Activated T-cell treated with anti-CD3 and anti-CD28 coated beads for 4 hours (primary cell): ENCODE data around the gene CFAP97.
"Not testable (repeated sequence)": the region's sequence is repeated elsewhere in the genome, so short reads cannot be mapped to it uniquely, and the experiment has no call there.

ENCODE experiments used
- DNase-seq: peaks from one replicate; pipeline ENCODE4 v3.0.0-alpha.2; 2020

Gene CFAP97

GRCh38 chr4:185221912-185222311 is 18.1 kb upstream of the CFAP97 start:
- DNase-seq, result no peak

GRCh38 chr4:185221491-185221890 is 17.7 kb upstream of the CFAP97 start:
- DNase-seq, result no peak

- DNase-seq, result no peak
These were observed 15.9 kb upstream of the CFAP97 start for GRCh38 chr4:185219551-185220344.

- DNase-seq, result no peak
These were observed 14.5 kb upstream of the CFAP97 start for GRCh38 chr4:185218312-185218711.

- no peak for DNase-seq
These were observed 13.7 kb upstream of the CFAP97 start for GRCh38 chr4:185217408-185217975.

GRCh38 chr4:185215261-185215660 is 11.5 kb upstream of the CFAP97 start:
- no peak for DNase-seq

- no peak for DNase-seq
These were observed 10.1 kb upstream of the CFAP97 start for GRCh38 chr4:185213877-185214276.

- no peak for DNase-seq
These were observed 8.8 kb upstream of the CFAP97 start for GRCh38 chr4:185212581-185212980.

- no peak for DNase-seq
These were observed 7.8 kb upstream of the CFAP97 start for GRCh38 chr4:185211641-185212040.

GRCh38 chr4:185211035-185211434 is 7.2 kb upstream of the CFAP97 start:
- no peak for DNase-seq

- DNase-seq, result peak; percentile 20
These were observed 6.5 kb upstream of the CFAP97 start for GRCh38 chr4:185210102-185210981.

- not testable (repeated sequence) for DNase-seq
These were observed 6.0 kb upstream of the CFAP97 start for GRCh38 chr4:185209852-185210101.

- DNase-seq, result peak; percentile 82
These were observed 5.4 kb upstream of the CFAP97 start, which contains the start of gene SNX25 for GRCh38 chr4:185209031-185209851. Gene SNX25, plus strand, starts transcription at chr4:185209598. Its CDS starts 229 bp downstream, at chr4:185209827.

GRCh38 chr4:185207466-185207865 is 3.7 kb upstream of the CFAP97 start:
- DNase-seq, result no peak

GRCh38 chr4:185205697-185206342 is 2.0 kb upstream of the CFAP97 start:
- no peak for DNase-seq

GRCh38 chr4:185205073-185205472 is 1.3 kb upstream of the CFAP97 start:
- DNase-seq, result not testable (repeated sequence)

GRCh38 chr4:185204238-185204910 is 574 bp upstream of the CFAP97 start:
- DNase-seq, result no peak

GRCh38 chr4:185202984-185203485 is 765 bp downstream of the CFAP97 start:
- no peak for DNase-seq

- peak; percentile 6 for DNase-seq
These were observed 1.5 kb downstream of the CFAP97 start for GRCh38 chr4:185201977-185202962.

- not testable (repeated sequence) for DNase-seq
These were observed 5.6 kb downstream of the CFAP97 start for GRCh38 chr4:185198189-185198588.
